GM12801 (cell line): ENCODE data around the gene E2F6.

Experiments
- TF ChIP-seq, protein P1 (sequence below): IDR thresholded peaks from one replicate; pipeline ENCODE4 v1.5.1; 2011; ENCODE audit warnings: control low read depth; ENCODE audit not compliant: insufficient read length; ENCODE audit errors: extremely low read depth

Gene E2F6

GRCh38 chr2:11406958-11407381, 59.0 kb downstream of the E2F6 start:
- TF ChIP-seq, protein P1, sequence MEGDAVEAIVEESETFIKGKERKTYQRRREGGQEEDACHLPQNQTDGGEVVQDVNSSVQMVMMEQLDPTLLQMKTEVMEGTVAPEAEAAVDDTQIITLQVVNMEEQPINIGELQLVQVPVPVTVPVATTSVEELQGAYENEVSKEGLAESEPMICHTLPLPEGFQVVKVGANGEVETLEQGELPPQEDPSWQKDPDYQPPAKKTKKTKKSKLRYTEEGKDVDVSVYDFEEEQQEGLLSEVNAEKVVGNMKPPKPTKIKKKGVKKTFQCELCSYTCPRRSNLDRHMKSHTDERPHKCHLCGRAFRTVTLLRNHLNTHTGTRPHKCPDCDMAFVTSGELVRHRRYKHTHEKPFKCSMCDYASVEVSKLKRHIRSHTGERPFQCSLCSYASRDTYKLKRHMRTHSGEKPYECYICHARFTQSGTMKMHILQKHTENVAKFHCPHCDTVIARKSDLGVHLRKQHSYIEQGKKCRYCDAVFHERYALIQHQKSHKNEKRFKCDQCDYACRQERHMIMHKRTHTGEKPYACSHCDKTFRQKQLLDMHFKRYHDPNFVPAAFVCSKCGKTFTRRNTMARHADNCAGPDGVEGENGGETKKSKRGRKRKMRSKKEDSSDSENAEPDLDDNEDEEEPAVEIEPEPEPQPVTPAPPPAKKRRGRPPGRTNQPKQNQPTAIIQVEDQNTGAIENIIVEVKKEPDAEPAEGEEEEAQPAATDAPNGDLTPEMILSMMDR = no peak

DNA sequence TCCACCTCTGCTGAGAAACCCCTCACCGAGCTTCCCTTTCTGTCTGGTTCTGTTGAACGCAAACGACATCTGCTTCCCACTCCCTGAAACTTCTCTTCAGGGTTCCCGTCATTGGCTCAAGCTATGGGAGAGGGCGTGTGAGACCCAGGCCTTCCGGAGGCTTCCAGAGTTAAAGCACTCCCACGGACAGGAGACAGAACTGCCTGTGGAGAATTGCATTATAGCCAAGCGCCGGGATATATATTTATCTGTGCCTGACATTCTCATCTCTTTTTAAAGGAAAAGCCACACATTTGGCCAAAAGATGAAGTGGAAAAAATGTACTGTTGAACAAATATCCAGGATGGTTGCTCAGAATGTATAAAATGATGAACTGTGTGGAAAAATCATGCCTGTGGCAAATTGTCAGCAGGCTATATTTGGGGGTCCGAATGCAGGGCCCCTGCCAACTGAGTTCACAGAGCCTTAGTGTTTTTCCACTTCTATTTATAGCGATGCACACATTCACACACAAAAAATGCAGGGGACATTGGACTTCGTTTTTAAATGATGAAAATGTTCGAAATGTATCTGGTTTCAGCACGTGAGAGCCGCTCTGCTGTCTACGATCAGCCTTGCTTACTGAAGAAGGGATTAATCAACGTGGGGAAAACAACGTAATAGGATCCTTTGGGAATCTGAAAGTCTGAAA, 59.5 kb downstream of the E2F6 start:
- TF ChIP-seq, protein P1 = no peak

DNA sequence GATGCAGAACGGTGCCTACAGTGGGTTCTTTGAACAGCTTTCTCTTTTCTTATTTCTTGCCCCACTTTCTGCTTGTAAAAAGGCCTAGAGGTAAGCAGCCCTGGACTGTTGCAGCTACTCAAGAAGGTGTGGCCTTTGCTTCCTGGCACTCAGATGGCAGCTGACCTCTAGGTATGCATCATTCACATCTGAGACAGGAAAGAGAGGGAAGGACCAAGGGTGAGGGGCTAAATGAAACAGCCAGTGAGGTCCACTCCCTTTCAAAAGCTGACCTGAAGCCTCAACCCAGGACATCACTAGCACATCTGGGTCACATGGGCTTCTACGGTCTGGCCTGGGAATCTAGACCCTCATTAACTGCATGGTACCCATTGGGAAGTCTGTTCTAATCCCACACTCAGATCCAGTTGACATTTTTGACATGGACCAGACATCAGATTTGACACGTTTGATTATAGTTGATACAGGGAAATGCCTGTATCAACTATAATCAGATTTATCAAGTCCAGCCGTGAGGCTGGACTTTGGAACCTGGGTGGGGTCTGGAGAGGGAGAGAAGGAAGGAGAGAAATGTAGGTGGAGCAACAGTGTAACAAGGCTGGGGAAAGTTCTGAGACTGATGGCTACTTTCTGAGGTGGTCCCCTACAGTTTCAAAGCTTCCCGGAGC, 60.2 kb downstream of the E2F6 start:
- TF ChIP-seq, protein P1 = no peak

GRCh38 chr2:11404376-11405073, 61.4 kb downstream of the E2F6 start:
- TF ChIP-seq, protein P1 = no peak

- TF ChIP-seq, protein P1 = no peak
Observed at GRCh38 chr2:11402436-11402835, 63.5 kb downstream of the E2F6 start.

DNA sequence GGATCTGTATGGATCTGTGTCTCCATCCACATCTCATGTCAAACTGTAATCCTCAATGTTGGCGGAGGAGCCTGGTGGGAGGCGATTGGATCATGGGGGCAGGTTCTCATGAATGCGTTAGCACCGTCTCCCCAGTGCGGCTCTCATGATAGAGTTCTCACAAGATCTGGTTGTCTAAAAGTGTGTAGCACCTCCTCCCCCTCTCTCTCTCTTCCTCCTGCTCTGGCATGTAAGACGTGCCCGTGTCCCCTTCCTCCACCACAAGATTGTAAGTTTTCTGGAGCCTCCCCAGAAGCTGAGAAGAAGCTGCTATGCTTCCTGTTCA, 66.6 kb downstream of the E2F6 start:
- TF ChIP-seq, protein P1 = no peak

DNA sequence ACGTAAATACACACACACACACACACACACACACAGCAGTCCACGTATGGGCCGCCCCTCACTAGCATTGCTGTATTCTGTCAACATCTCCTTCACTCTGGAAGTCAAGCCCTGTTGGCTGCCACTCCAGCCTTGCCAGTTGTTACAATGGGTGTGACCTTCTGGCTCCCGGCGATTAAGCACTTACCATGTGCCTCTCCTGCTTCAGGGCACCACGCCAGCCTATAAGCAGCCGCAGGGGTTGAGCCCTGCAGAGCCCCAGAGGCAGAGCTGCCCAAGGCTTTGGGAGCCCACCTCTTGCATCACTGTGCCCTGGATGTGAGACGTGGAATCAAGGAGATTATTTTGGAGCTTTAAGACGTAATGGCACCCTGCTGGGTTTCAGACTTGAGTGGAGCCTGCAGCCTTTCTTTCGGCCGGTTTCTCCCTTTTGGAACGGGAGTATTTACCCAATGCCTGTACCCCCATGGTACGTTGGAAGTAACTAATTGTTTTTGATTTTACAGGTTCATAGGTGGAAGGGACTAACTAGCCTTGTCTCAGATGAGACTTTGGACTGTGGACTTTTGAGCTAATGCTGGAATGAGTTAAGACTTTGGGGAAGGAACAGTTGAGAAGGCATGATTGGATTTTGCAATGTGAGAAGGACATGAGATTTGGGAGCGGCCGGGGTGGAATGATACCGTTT, 67.1 kb downstream of the E2F6 start:
- TF ChIP-seq, protein P1 = no peak
